Activated T-cell treated with anti-CD3 and anti-CD28 coated beads for 48 hours (primary cell): Measurements from ENCODE around the gene SLC32A1.

Source experiments
- DNase-seq: peaks from one replicate; pipeline ENCODE4 v3.0.0-alpha.2; 2020; ENCODE audit warnings: low read depth

SLC32A1 gene

DNA sequence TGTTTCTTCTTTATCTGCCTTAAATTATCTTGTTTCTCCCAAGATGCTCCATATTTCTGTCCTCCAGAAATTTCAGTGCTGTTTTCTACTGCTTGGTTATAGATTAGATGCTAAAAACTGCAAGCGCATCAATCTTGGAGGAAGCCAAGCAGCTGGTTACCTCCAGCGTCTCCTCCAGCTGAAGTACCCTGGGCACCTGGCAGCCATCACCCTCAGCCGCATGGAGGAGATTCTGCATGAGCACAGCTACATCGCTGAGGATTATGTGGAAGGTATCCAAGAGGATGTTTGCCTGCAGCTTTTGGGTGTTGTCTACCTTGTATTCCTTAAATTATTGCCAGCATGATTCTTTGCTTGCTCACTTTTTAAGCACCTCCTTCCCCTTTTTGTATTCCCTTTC, 27.7 kb downstream of the SLC32A1 start:
- DNase-seq = no peak

DNA sequence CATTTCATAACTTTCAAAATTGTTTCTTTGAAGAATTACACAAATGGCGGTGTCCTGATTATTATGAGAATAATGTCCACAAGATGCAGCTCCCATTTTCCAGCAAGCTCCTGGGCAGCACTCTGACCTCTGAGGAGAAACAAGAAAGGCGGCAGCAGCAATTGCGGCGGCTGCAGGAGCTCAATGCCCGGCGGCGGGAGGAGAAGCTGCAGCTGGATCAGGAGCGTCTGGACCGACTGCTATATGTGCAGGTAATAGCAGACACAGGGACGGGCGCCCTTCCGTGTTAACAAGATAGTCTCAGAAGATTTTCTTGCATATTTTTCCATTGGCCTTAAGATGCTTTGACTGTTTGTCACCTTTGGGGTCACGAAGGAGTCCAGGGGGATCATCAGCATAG, 30.6 kb downstream of the SLC32A1 start:
- DNase-seq = no peak

DNA sequence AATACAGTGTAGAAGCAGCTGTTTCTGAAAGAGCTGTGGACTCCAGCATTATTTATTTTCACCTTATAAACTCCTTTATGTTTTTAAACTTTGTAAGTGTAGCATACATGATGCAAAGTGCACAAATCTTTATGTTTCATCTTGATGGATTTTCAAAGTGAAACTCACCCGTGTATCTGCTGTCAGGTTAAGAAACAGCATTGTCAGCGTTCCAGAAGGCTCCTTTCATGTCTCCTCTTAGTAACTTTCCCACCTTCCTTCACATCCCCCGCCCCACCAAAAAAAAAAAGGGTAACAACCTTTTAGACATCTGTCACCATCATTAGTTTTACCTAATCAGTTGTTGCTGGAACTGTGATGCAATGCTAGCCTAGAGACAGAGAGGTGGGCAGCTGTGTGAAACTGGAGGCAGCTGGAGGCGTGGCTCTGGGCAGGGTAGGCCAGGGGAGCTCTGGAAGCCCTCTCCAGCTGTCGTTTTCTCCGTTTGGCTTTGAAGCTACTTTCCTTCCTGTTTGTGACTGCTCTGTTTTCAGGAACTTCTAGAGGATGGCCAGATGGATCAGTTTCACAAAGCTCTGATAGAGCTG, 31.1 kb downstream of the SLC32A1 start:
- no peak for DNase-seq

DNA sequence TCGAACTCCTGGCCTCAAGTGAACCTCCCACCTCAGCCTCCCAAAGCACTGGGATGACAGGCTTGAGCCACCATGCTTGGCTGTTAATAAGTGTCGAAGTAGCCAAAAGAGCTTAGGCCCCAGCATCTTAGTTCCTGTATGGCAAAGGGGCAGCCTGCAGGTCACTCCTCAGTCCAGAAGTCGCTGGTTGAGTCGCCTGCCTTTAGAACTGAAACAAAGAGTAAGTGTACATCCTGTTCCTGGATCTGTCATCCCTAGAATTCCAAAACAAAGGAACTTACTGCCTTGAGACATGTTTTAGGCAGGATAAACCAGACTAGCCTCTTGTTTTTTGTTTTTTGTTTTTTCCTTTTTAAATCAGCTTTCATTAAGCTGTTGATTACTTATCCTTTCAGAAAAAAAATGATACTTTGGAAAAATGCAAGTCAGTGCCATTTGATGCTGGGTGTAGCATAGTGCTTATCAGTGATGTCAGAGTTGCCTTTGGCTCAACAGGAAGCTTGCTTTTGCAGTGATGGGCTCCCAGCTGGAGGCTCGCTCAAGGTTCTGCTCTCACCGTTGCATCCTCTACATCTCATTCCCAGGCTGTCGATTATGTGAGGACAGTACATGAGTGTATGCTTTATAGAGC, 33.0 kb downstream of the SLC32A1 start:
- DNase-seq = no peak

DNA sequence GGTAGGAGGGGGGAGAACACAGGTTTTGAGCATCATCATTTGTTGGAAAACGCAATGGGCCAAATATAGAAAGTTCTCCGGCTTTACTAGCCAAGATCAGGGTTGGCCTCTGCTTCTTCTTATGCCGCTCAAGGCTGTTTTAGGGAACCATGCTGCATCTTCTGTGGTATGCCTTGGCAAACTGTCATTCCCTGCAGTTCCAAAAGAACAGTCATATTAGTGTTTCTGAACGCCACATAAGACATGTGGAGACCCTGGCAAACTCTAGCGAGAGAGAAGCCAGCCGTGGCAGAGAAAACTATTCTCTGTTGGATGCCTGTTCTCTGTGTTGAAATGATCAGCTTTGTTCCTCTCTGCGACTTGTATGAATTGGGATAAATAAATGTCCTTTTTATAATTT, 34.8 kb downstream of the SLC32A1 start:
- no peak for DNase-seq

DNA sequence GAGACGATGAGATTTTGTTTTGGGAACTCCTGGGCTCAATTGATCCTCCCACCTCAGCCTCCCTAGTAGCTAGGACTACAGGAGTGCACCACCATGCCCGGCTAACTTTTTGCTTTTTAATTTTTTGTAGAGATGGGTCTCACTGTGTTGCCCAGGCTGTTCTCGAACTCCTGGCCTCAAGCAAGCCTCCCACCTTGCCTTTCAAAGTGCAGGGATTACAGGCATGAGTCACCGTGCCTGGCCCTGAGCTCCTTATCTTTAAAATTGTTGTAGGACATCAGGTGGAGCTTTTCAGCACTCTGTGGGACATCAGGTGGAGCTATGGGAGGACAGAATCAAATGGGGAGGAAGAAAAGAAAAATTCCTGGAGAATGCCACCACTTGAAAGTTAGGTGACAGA, 36.7 kb downstream of the SLC32A1 start:
- DNase-seq = no peak

DNA sequence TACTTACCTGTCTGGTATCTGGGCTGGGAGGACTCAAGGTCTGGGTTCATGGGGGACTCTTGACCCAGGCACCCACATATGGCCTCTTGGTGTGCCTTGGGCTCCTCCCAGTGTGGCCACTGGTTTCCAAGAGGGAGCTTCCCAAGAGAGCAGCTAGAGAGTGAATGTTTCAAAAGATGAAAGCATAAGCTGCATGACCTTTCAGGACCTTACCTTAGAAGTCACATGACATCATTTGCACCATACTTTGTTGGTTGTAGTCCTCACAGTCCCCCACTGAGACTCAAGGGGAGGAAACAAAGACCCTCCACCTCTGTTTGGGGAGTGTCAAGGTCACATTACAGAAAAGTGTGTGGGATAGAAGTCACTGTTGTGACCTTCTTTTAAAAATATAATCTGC, 37.9 kb downstream of the SLC32A1 start:
- DNase-seq = no peak

DNA sequence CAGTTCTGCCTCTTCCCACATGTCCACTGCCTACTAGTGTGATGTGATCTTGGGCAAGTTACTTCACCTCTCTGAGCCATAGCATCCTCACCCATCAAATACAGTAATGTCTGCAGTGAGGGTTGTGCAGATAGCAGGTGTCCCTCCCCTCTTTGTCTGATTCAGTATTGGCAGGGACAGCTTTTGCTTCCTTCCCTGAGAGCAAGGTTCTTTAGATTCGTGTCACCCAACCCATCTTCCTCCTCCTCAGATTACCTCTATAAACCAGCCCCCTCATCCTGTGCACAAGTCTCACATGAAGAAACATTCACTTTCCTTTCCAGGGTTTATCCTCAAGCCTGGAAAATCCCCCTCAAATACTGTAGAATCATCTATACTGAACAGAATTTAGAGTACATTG, 39.3 kb downstream of the SLC32A1 start:
- DNase-seq = no peak

DNA sequence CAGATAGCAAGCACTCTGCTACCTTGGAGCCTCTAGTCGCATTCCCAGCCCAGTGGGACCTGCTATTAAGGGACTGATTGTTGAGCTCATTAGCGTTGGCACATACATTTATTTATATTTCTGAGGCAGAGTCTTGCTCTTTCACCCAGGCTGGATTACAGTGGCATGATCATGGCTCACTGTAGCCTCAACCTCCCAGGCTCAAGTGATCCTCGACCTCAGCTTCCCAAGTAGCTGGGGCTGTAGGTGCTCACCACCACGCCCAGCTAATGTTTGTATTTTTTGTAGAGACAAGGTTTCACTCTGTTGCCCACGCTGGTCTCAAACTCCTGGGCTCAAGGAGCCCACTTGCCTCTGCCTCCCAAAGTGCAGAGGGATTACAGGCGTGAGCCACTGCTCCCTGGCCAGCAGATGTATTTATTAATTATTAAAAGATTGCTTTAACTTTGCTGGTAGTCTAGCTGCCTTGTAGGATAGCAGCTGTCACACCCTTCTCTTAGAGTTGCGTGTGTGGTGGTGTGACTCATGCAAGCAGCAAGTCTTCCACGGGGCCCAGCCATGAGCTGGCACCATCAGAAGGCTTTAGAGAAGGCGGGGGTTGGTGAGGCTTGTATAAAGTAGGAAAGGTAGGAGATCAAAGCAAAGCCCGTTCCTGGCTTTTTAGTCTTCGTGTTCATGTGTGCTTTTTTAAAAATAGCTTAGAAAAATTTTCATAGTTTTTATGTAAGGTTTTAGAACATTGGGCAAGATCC, 40.5 kb downstream of the SLC32A1 start:
- peak; percentile 48 for DNase-seq

DNA sequence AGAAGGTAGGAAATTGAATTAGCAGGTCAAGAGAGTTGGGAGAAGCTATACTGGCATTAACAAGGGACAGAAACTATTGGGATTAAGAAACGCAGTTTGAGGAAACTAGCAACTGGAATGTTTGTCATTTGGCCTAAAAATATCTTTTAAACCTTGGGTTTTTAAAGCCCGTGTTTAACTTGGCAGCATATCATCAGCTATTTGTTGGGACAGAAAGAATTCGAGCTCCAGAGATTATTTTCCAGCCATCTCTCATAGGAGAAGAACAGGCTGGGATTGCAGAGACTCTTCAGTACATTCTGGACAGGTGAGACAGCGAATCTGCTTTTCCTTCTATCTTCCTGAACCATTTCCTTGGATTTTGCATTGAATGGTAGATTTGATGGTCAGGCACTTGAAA, 41.8 kb downstream of the SLC32A1 start:
- no peak for DNase-seq

DNA sequence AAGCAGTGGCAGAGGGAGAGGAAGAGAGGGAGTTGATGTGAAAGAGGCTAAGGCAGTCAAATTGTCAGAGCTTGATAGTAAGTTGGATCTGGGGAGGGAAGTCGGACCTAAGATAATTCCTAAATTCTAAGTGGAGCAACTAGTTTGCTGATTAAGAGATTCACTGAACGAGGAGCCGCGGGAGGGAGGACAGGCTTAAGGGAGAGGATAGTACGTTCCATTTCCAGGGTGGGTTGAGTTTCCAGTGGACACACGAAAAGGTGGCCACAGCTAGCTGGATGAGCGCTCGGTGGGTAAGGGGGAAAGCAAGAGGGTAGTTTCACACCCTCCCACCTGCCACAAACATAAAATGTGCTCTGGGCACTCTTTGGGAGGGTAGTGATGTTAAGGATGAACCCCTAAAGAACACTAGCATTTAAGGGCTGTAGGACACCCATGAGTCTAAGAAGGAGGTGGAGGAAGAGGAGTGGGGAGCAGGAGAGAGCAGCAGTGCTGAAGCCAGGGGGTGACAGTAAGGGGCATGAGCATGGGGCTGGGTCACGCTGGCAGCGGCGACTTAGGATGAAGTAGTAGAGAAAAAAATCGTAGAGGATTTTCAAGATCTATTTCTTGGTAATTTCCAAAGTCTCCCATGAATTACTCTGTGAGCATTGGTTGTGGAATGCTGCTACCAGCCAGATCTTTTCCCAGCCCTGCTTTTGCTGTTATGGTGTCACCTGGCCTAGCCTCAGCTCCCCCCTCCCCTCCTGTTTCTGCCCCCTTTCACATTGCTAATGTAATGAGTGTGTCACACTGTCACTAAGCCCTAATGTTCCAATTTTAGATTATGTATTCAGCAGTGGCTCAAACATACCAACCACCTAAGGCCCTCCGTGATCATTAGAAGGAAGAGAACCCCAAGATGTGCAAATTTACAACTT, 45.4 kb downstream of the SLC32A1 start:
- DNase-seq = no peak

DNA sequence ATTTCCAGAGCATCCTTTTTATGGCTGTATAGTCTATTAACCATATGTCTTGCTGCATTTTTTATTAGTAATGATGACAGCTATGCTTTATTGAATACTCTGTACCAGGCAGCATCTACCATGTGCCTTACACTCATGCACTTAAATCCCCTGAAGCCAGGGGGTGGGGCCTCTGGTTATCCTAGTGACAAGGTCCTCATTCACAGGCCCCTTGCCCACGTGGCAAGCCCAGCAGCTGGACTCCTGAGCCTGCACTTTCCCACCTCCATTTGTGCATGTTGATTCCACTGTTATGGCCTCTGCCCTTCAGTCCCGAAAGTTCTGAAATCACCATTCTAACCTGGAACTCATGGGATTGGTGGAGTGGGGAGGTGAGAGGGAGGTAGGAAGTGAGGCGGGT, 46.3 kb downstream of the SLC32A1 start:
- no peak for DNase-seq

DNA sequence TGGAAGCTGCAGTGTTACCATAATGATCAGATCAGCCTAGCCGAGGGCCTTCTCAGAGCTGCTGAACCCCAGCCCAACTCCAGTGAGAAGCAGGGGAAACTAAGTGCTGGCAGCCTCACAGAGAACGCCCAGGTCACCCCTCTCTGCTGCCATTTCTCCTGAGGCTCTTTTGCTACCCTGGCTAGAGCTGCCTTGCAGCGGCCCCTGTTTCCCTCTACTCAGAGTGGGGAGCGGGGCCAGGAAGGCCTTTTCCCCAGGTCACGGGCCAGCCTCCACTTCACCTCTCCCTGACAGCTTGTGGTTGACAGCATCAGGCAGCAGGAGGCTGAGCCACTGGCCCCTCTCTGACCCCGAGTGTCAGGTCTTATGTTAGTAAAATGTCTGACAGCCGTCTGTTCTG, 46.7 kb downstream of the SLC32A1 start:
- DNase-seq = no peak

DNA sequence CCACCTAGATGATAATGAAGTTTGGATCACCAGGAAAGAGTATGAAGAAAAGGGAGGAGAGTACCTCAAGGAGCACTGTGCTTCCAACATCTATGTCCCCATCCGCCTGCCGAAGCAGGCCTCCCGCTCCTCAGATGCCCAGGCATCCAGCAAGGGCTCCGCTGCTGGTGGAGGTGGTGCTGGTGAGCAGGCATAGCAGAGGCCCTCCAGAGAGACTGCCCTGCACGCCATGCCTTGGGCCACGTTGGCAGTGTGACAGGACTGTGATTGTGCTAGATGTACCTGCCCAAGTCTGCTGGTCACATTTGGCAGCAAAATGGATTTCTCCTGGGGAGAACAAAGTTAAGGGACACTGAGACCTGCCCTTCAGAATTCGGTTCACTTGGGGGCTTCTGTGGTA, 47.3 kb downstream of the SLC32A1 start:
- DNase-seq = no peak

DNA sequence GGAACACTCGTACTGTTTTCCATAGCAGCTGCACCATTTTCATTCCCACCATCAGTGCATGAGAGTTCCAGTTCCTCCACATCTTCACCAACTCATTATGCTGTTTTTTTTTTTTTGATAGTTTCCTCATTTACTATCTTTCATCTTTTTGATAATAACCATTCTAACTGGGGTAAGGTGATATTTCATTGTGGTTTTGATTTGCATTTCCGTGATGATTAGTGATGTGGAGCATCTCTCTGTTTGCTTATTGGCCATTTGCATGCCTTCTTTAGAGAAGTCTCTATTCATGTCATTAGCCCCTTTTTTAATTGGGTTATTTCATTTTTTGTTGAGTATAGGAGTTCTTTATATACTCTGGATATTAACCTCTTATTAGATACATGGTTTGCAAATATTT, 49.9 kb downstream of the SLC32A1 start:
- no peak for DNase-seq

DNA sequence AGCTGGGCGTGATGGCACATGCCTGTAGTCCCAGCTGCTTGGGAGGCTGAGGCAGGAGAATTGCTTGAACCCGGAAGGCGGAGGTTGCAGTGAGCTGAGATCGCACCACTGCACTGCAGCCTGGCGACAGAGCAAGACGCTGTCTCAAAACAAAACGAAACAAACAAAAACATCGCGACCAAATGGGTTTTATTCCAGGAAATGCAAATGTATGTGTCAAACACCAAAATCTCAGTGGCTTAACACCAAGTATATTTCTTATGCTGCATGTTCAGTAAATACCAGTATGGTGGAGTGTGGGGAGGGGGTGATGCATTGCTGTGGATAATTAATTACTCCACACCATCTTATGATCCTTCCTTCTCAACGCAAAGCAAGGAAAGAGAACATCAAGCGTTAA, 52.1 kb downstream of the SLC32A1 start:
- DNase-seq = no peak
